GM19351 (cell line): Measurements from ENCODE around the gene ESF1.
A peak's percentile ranks its signal among the peaks of the same experiment; 100 is the strongest.
"Not testable (repeated sequence)": the region's sequence is repeated elsewhere in the genome, so short reads cannot be mapped to it uniquely, and the experiment has no call there.

ENCODE experiments used
- ATAC-seq: cut with Tn5 transposase; IDR thresholded peaks from one replicate; pipeline ENCODE4 v1.9.1; 2021; ENCODE audit warnings: mild to moderate bottlenecking, moderate library complexity; ENCODE audit not compliant: unreplicated experiment

ESF1 gene

DNA sequence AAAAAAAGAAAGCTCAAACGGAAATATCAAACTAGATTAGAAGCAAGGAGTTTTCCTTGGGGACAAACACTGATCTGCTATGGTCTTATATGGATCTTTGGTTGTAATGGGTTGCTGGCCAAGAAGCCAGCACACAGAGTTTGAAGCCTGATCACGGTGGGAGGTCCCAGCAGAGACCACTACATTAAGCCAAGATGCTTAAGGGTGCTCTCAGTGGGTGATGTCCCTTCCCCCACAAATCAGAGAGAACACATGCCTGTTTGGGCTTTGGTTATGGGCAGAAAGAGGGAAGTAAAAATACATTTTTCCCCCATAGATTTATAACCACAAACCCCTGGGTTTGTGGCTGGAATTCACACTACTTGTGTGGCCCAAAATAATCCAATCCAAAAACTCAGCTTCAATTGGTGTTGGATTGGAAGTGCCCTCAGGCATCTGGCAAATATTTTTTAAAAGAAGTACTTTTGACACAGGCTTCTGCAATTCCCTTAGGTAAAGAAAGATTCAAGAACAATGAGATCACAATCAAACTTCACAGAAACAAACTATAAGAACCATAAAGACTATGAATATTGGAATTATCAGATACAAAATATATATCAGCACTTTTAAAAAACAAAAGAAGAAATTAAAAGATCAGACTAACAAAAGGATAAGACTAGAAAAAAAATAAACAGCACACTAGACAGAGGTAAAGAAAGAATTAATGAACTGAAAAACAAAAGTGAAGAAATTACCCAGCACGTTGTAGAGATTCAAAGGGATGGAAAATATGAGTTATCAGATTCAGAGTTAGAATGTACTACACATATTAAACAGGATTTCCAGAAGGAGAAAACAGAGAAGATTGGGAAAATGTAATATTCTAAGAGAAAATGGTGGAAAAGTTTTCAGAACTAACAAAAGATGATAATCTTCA is 44.7 kb downstream of the ESF1 start:
- no peak for ATAC-seq

DNA sequence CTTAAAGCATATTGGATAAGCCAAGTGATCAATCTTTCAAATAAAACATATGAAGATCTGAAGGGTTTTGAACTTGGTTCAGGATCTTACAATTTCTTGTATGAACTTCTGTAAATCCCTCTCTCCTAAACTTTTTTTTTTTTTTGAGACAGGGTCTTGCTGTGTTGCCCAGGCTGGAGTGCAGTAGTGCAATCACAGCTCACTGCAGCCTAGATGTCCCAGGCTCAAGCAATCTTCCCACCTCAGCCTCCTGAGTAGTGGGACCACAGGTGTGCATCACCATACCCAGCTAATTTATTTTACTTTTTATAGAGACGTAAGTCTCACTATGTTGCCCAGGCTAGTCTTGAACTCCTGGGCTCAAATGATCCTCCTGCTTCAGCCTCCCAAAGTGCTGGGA is 46.5 kb downstream of the ESF1 start:
- ATAC-seq = not testable (repeated sequence)

DNA sequence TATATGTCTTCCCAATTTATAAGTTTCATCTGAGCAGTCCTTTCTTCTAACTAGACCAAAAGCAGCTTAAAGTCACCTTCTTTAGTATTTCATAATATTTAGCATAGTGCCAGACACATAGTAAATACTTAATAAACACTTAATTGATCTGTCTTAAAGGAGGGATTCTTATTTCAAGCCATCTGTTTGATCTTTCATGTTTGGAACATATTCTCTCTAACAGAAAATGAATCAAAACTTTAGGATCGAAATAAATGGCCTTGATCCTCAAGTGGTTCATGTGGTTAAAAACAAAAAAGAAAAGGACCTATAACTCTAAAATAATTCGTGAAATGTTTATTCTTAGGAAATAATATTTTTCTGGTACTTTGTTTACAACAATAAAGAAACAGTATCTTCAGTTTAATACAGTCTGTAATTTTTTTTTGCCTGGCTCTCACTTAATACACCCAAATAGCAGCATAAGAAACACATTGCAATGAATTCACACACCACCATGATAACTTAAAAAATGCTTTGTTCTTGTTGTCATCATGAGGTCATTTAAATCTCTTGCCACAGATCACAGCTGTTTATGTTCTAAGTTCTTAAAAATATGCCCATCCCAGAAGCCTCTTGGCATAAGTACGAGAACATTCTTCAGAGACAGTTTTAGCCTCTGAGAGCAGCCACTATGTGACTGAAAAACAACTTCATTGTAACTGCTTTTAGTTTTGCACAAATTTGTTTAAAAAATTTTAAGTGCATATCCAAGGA is 48.1 kb downstream of the ESF1 start:
- ATAC-seq = no peak

DNA sequence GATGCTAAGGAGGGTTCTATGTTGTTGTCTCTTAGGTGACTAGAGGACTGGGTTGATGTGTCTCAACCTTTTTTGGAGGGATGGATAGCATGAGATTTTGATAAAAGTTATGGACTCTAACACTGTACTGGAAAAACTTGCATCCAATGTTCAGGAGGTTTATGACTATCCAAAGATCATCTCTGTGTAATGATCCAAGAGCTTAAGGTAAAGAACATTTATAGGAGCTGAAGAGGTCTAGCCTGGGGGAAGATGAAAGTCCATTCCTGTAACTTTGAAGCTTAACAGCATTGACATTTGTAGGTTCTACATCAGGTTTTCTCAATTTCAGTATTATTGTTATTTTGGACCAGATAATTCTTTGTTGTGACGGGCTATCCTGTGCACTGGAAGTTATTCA is 48.9 kb downstream of the ESF1 start:
- no peak for ATAC-seq

DNA sequence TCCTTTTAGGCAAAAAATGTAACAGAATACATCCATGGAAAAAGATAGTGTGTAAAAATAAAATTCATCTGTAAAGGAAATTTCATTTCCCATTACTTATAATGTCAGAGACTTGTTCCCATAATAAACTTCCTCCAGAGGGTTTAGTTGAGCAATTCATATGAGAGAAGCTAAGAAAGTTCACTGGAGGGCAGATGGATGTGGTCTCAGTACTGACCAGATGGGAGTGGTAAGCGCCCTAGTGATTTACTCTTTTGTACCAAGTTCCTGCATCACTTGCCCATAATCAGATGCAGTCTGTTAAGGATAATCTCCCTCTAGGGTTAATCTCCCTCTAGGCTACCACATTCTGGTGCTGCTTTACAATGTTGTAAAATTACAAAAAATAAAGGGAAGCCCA is 61.7 kb downstream of the ESF1 start:
- ATAC-seq = no peak

DNA sequence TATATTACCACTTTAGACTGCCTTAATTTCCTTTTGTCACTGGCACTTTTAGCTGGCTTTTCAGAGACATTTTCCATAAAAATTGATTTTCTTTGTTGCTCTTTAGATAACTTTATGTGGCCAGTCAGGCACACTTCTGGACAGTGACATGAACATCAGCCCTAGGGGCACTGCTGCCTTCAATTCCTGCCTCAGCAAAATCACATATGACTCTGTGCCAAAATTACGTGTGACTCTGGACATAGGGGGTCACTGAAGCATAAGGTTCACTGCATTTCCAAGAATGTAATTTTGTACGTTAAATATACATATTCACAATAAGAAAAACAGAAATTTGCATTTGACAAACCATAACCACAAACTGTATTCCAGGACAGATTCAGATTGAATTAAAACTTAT is 66.5 kb downstream of the ESF1 start:
- peak; percentile 52 for ATAC-seq

DNA sequence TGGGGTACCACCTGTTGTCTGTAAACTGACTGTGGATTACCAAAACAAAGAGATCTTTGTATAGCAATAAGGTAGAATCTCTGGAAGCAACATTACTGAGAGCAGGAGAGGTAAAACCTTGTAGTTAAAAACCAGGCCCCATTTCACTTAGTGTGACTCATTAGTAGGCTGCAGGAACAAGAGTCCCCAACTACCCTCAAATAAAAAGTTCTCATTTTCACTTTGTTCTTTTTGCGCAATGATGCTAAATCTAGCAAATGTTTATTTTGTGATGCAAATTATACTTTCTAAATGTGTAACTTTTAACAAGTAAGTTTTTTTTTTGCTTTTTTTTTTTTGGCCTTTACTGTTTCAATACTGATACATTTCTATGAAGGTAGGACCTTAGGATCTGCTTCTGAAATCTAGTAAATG is 67.1 kb downstream of the ESF1 start:
- peak; percentile 93 for ATAC-seq

DNA sequence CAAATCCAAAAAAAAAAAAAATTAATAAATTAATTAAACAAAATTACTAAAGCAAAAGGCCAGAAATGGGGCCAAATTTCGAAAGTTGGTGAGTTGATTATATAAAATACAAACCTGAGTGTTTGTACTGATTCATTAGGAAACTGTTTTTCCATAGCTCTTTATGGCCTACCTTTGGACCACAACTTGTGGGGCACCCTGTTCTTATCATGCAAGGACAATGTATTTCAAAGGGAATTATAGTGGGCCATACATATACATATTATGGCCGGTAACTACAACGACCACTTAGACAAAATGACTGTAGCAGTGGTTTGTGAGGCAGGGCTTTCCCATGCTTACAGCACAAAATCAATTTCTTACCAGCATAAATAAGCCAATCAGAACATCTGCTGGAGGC is 69.5 kb downstream of the ESF1 start:
- ATAC-seq = no peak

DNA sequence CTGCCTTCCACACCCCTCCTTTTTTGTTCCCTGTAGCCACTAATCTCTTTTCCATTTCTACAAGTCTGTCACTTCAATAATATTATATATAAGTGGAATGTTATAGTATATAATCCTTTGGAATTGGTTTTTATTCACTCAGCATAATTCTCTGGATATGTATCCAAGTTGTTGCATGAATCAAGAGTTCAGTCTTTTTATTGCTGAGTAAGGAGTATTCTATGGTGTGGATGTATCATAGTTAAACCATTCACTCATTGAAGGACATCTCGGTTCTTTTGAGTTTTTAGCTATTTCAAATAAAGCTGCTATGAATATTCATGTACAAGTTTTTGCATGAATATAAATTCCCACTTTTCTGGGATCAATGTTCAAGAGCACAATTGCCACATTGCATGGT is 76.5 kb downstream of the ESF1 start:
- no peak for ATAC-seq

DNA sequence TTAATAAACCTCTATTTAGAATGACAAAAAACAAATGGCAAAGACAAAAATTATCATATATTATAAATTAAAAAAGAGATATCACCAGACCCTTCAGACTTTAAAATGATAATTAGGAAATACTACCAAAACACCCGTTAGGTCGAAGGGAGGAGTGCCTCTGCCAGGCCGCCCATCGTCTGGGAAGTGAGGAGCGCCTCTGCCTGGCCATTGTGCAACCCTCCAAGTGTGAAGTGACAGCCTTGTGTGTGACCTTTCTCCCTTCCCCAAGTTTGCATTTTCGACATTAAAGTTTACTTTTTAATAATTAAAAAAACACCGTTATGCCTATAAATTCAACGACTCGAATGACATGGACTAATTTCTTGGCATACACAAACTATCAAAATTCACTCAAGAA is 81.5 kb downstream of the ESF1 start:
- ATAC-seq = no peak

DNA sequence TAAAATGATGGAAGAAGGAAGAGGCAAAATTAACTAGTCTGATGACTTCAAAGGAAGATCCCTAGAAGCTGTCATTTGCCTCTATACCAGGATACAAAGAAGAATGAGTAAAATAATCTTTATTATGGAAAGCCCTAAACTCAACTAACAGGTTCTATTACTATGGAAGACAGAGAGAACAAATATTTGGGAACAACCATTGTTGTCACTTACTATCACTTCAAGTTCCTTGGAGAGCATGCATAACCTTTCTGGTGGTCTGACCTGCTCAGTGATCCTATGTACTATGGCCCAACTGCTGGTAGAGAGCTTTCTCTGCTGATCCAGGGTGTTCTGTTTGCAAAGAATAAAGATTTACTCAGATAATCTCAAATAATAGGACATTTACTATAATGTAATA is 83.2 kb downstream of the ESF1 start:
- no peak for ATAC-seq

DNA sequence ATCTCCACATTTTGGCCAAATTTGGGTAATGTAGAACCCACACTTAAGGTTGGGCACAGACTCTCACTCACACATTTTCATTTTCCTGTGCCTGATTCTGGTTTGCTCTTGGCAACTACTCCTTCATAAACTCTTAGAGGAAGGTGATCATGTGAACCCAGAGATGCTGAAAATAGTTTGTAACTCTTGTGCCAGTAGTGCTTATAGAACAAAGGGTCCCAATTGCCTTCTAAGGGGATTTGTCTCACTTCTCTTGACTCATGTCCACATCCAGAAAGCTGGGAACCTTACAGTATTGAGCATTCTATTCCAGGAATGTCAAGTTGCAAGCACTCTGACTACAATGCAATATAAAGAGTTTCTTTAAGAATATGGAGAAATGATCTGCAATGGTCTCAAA is 84.0 kb downstream of the ESF1 start:
- ATAC-seq = no peak

DNA sequence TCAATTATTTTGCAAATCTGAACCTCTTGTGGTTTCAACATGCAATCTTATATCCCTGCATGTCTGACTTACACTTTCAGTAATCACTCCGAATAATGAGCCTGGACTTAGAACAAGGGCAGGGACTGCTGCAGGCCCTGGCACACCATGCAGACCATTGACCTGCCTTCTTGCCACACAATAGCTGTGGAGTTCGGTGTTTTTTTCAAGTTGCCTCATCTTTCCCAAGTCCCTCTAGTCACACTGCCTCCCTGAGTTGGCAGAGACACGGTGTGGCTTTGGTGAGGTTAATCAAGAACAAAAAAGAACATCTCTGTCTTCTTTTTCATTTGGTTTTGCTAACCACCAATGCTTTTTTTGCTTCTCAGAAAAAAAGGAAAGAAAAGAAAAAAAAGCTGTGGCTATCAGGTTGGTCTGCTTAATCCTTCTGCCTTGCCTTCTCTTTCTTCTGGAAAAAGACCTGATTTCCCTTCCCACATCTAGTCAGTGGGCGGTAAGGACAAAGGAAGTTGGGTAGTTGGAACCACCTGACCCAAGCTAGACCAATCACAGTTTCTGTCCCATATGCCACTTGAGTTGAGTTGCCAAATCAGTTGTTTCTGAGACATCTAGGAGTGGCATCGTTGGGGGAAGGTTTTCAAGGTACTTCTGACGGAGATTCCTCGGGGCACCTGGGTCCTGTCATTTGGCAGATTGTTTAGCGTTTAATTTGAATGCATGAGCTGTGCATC is 90.1 kb downstream of the ESF1 start:
- no peak for ATAC-seq

DNA sequence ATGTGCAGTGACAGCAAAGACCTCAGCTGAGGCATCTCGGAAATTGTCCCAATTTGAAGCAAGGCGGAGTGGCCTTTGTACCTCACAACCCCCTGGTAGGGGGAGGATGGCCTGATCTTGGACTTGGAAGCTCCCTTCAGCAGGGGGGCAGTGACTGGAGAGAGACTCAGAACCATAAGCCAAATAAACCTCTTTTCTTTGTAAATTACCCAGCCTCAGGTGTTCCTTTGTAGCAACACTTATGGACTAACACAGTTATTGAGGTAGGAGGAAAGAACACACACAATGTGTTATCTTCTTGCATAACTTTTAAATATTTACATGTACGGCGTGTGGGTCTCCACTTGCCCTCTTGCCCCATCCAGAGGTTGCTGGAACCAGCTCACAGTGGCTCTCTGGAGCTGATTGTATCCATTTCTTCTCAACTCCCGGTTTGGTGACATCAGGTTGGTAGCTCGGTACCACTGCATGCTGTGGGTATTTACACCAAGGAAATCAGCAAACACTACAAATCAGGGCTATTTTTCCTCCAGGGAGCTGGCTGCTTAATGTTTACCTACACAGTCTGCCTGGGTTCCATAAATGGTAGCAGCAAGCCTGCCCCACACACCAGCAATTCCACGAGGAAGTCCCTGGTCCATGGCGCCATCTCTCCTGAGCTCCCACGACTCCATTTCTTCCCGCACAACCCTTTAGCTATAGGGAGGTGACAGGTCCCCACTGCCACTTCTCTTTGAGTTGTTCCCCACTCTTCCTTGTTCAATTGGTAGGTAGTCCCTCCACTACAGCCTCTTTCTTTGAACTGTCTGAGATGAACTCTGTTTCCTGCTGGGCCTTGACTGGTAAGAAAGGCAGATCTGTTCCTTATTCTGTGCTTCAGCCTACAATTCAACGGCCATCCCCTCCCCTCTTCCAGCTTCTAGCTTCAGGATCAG is 91.7 kb downstream of the ESF1 start:
- ATAC-seq = no peak

DNA sequence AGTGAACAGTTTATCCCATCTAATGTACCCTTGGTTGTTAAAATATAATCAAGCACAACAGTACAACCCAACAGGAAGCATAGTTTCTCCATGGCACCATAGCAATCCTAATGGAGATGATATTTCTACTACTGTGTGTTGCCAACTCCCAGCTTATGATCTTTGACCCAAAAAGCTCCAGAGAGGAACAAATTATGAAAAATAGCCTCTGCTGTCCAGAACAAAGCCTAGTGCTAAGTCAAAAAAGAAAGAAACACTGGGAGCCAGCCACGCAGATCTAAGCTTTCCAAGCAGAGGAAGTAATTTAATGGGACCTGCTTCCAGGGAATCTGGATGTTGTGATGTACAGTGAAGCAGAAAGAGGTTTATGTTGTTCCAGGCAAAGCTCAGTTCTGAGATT is 93.8 kb downstream of the ESF1 start:
- ATAC-seq = no peak

DNA sequence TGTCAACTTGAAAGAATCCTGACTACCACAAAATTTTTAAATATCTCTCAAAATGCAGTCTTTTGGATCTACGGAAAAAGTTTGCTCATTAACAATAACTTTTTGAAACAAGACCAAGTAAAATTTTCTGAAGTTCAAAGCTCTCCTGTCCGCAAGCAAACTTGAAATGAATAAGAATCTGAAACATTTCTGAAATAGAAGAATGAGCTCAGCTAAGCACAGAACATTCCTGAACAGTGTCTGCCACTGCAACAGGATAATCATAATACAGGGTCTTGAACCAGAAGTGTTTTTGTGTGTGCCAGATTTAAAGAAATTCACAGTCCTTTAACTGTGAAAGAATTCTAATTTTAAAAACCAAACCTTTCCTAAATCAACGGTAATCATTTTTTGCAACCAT is 96.9 kb downstream of the ESF1 start:
- no peak for ATAC-seq

DNA sequence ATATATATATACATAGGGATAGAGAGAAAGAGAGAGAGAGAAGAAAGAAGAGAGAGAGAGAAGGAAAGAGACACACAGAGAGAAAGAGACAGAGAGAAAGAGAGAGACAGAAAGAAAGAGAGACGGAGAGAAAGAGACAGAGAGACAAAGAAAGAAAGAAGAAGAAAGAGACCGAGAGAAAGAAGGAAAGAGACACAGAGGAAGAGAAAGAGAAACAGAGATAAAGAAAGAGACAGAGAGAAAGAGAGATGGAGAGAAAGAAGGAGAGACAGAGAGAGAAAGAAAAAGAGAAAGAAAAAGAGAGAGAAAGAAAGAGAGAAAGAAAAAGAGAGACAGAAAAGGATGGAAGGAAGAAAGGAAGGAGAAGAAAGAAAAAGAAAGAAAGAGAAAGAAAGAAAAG is 99.1 kb downstream of the ESF1 start:
- ATAC-seq = no peak

DNA sequence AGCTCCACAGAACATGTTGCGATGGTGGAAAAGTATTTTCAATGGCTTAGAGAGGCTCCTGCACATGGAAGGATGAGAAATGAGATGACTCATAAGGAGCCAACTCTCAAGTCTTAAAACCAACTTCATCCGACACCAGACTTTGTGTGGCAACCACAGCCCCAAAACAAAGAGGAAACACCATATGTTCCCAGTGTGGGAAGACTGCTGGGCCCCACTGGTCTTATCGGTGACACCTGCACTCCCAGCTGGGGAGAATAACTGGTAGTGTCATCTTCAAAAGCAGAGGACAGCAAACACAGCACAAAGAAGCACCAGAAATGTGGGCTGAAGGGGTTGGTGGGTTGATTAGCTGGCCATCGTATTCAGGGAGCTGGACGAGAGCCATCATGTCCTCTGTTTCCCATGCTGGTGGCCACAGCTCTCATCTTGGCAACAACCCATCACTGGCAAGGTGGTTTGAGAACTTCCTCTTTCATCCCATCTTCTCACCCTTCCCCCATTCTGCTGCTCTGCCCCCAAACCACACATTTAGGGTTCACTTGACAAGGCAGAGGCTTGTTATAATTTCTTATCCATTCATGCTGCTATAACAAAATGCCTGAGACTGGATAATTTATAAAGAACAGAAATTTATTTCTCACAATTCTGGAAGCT is 100.0 kb downstream of the ESF1 start:
- peak; percentile 50 for ATAC-seq

DNA sequence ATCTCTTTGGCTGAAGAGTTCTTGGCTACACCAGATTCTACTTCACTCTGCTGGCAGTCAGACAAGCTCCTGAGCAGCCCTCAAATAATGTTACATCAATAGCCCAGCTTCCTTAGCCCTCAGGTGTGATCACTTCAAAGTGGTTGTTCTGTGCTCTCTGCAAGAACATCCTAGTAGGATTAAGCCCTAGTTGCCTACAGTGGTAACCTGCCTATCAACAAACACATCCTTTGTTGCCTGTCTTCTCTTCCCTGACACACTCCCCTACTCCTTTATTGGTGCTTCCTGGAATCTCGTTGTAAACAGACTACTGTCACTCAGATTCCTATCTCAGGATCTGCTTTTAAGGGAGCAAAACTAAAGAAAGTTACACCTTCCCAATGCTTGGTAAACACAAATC is 100.9 kb downstream of the ESF1 start:
- no peak for ATAC-seq
